ENCODE data around the gene STATH.

The STATH gene

DNA sequence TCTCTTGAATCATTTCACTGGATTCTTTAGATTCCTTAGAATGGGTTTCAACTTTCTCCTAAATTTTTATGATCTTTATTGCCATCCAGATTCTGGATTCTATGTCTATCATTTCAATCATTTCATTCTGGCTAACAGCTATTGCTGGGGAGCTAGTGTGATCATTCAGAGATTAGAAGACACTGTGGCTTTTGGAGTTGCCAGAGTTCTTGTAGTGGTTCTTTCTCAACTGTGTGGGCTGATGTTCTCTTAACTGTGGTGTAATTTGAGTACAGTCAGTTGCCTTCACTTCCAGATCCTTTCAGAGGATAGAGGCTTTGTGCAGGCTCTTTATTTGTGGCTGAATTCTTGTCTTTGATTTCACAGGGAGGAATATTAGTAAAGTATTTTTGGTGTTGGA is 18.2 kb upstream of the STATH start:
- TF ChIP-seq, protein P1, sequence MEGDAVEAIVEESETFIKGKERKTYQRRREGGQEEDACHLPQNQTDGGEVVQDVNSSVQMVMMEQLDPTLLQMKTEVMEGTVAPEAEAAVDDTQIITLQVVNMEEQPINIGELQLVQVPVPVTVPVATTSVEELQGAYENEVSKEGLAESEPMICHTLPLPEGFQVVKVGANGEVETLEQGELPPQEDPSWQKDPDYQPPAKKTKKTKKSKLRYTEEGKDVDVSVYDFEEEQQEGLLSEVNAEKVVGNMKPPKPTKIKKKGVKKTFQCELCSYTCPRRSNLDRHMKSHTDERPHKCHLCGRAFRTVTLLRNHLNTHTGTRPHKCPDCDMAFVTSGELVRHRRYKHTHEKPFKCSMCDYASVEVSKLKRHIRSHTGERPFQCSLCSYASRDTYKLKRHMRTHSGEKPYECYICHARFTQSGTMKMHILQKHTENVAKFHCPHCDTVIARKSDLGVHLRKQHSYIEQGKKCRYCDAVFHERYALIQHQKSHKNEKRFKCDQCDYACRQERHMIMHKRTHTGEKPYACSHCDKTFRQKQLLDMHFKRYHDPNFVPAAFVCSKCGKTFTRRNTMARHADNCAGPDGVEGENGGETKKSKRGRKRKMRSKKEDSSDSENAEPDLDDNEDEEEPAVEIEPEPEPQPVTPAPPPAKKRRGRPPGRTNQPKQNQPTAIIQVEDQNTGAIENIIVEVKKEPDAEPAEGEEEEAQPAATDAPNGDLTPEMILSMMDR (conservative IDR thresholded peaks at IDR 0.05; ENCODE audit: low read depth), result no peak
- no peak overlapping the region for H3K27ac ChIP-seq
- POLR2A ChIA-PET (ENCODE audit: low non-redundant PET), result no interaction called here
- CTCF ChIA-PET, result no interaction called here
- DNase-seq (ENCODE audit: low spot score), result no peak

DNA sequence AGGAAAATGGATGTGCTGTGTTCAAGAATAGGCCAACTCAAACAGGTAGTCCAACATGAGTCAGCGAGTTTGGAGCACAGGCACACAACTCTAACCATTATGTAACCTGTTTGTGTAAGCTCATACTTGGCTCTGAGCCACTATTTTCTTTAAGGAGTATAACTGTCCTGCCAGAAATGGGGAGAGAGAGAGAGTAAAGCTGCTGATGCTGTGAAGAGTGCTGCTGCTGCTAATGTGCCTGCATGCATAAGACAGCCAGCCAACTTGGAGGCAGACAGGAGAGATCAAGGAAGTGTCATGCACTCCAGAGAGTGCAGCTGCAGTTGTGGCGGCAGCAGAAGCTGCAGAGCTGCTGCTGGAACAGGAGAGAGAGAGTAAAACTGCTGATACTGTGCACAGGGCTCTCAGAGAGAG is 11.7 kb upstream of the STATH start:
- ChIA-PET CTCF (no interaction called here), POLR2A (ENCODE audit: low non-redundant PET) (no interaction called here)
- no peak overlapping the region for H3K27ac ChIP-seq
- TF ChIP-seq, protein P1 (conservative IDR thresholded peaks at IDR 0.05; ENCODE audit: low read depth), result no peak
- peak; percentile 9 for DNase-seq (ENCODE audit: low spot score)

- CTCF ChIA-PET, result no interaction called here
- POLR2A ChIA-PET (ENCODE audit: low non-redundant PET), result no interaction called here
Observed at GRCh38 chr4:69986663-69987062, 9.1 kb upstream of the STATH start.

GRCh38 chr4:69991016-69991415 is 4.8 kb upstream of the STATH start:
- CTCF ChIA-PET, result interaction anchor here (0.7 kb wide), 1 partner anchor 30 kb away, joined by 3 read pairs; no protein-coding TSS in a partner anchor
- no peak overlapping the region for H3K27ac ChIP-seq
- TF ChIP-seq, protein P1 (conservative IDR thresholded peaks at IDR 0.05; ENCODE audit: low read depth), result no peak
- DNase-seq (ENCODE audit: low spot score), result no peak
- POLR2A ChIA-PET (ENCODE audit: low non-redundant PET), result no interaction called here

More at GRCh38 chr4:69986663-69987062, 9.1 kb upstream of the STATH start:
- H3K27ac ChIP-seq, result no peak overlapping the region
- DNase-seq (ENCODE audit: low spot score), result no peak
- TF ChIP-seq, protein P1 (conservative IDR thresholded peaks at IDR 0.05; ENCODE audit: low read depth), result no peak

DNA sequence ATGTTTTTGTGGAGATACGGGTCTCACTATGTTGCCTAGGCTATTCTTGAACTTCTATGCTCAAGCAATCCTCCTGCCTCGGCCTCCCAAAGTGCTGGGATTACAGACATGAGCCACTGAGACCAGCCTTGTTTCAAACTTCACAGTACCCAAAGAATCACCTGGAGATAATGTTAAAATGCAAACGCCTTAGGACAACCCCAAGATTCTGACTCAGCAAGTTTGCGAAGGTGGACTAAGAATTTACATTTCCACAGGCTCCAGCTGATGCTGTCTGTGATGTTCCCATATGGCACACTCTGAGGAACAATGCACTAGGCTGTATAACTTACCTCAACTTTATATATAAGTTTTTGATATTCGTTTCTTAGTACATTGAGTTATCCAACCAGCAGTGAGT is 984 bp upstream of the STATH start:
- ChIA-PET POLR2A (ENCODE audit: low non-redundant PET) (no interaction called here), CTCF (no interaction called here)
- TF ChIP-seq, protein P1 (conservative IDR thresholded peaks at IDR 0.05; ENCODE audit: low read depth), result no peak

GRCh38 chr4:69999420-69999819 is 3.7 kb downstream of the STATH start:
- POLR2A ChIA-PET (ENCODE audit: low non-redundant PET), result no interaction called here

More for the DNA sequence above, 984 bp upstream of the STATH start:
- H3K27ac ChIP-seq, result no peak overlapping the region
- no peak for DNase-seq (ENCODE audit: low spot score)

More at GRCh38 chr4:69999420-69999819, 3.7 kb downstream of the STATH start:
- DNase-seq (ENCODE audit: low spot score), result no peak
- H3K27ac ChIP-seq, result no peak overlapping the region
- CTCF ChIA-PET, result no interaction called here
- TF ChIP-seq, protein P1 (conservative IDR thresholded peaks at IDR 0.05; ENCODE audit: low read depth), result no peak
